Pancreas (tissue), 10 donors: ENCODE results near the gene ZNF180. TPM values are rescaled to one million over a fixed set of nuclear protein-coding genes. Genes with fewer than 3 reads are reported as not detected.
"Not testable (repeated sequence)": the region's sequence is repeated elsewhere in the genome, so short reads cannot be mapped to it uniquely, and the experiment has no call there.

ENCODE experiments used
- ATAC-seq, 4 donors: fragments of 200-7000 bp; cut with Tn5 transposase; one replicate each; pipeline versions ENCODE4 v1.8.0 to v1.9.1; 2020; ENCODE audit warnings: mild to moderate bottlenecking in 4 of 4, moderate library complexity in 4 of 4
- DNase-seq, 6 donors: peaks; one replicate each; pipeline ENCODE4 v3.0.0-alpha.2; 2020
- FAIRE-seq: peaks from 2 replicates; lab custom pipeline; 2012; peaks lifted over from hg19 to GRCh38; lab: Jason Lieb, UNC
- H3K27ac ChIP-seq, 4 donors: fragments of 200-600 bp; sonication (generic); 1 replicate in 3 of 4; 2 replicates in 1 of 4; pipeline versions ENCODE4 v1.5.0 to v1.8.0; 2020
- H3K27me3 ChIP-seq, 4 donors: fragments of 200-600 bp; one replicate each; pipeline ENCODE4 v1.8.0; 2021
- H3K36me3 ChIP-seq, 3 donors: fragments of 200-600 bp; sonication (generic) in 1 of 3; one replicate each; pipeline versions ENCODE4 v1.5.0 to v1.8.0; 2020 to 2021
- H3K4me1 ChIP-seq, 3 donors: fragments of 200-600 bp; one replicate each; pipeline ENCODE4 v1.8.0; 2021
- H3K4me3 ChIP-seq, 4 donors: fragments of 200-600 bp; sonication (generic) in 2 of 4; one replicate each; pipeline versions ENCODE4 v1.5.0 to v1.8.0; 2020 to 2021
- H3K9me3 ChIP-seq, 4 donors: fragments of 200-600 bp; one replicate each; pipeline ENCODE4 v1.8.0; 2021
- CTCF ChIP-seq, 4 donors: fragments of 200-600 bp; sonication (generic) in 3 of 4; IDR thresholded peaks; one replicate each; pipeline versions ENCODE4 v1.5.0 to v1.8.0; 2021; ENCODE audit warnings: antibody characterized with exemption in 4 of 4
- WGBS, 2 donors: extraction: QIAGEN DNeasy Blood & Tissue Kit; methylation state at CpG; one replicate each; pipeline ENCODE4 v1.1.7; 2013; 5-methylcytosine and 5-hydroxymethylcytosine counted together
- intact Hi-C, 3 donors: fragments of 100-400 bp; cut with DNase I; formaldehyde crosslinking; loops; one replicate each; pipeline versions ENCODE4 v1.11.1 to v1.14.2; 2022
- polyA plus RNA-seq, 2 donors: library from polyadenylated mRNA; stranded (reverse); fragments of 200-250 nt; gene quantifications; one replicate each; pipeline ENCODE4 v1.2.3, GENCODE V29; 2013
- total RNA-seq, 6 donors: library from RNA; stranded (reverse); fragmentation: NEBNext Ultra II Directional in 4 of 6; extraction: Animal tissue kit (Norgen Biotek cat#: 25700) in 4 of 6; gene quantifications; one replicate each; pipeline versions ENCODE4 v1.2.1 to v1.2.4, GENCODE V29; 2021 to 2023
- donor health status: healthy with polysubstance abuse.
- donor health status: DM: no; HTN: no; CAD: no; lungs with moderate emphysema.
- donor health status: DM: no; HTN: no; CAD: no.
- donor health status: control.
- donor health status: control.
- donor health status: Bipolar disorder and iron deficiency.
- donor health status: DM: yes; HTN: yes; CAD: no.
- donor health status: DM: no; HTN: no; CAD: no.
- donor health status: DM: no; HTN: no; CAD: no.
- donor health status: DM: yes; HTN: yes; CAD: no.

ZNF180 gene
- total and polyA plus RNA-seq, 8 donors = 2.6 to 5.8 (median 3.6) TPM

- WGBS, 2 donors = 0 to 3% methylated on average over 1 of the region's 1 CpG
These were observed 42.3 kb upstream of the ZNF180 start for GRCh38 chr19:44542671-44543070.

DNA sequence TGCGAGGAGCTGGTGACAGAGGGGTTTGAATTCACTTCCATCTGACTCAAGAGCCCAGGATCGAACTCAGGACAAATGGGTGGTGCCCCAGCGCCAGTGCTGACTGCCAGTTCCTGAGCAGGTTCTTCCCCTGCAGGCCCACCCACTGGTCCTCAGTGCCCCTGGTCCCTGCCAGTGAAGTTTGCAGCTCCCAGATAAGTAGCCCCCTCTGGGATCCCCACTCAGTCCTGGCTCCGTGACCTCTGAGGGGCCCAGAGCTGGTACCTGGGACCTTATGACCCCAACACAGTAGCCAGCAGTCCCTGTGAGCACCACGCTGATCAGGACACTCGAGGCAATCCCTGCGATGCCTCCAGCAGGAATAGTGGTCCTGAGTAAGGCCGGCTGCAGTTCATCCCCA, 40.4 kb upstream of the ZNF180 start:
- DNase-seq (no peak), ATAC-seq (no peak), FAIRE-seq (no peak)
- H3K4me1 ChIP-seq = no peaks in the 10 kb centered on the region
- H3K27me3 ChIP-seq = no peaks in the 10 kb centered on the region
- no peaks in the 10 kb centered on the region for H3K9me3 ChIP-seq
- no peak overlapping the region for H3K27ac ChIP-seq
- no peaks in the 10 kb centered on the region for H3K36me3 ChIP-seq
- H3K4me3 ChIP-seq = no peak overlapping the region
- 50 to 71% methylated on average over 8 of the region's 8 CpGs for WGBS, 2 donors
- intact Hi-C loops = no loop called here
- no peak for TF ChIP-seq CTCF (IDR thresholded peaks at IDR 0.05)

More at GRCh38 chr19:44542671-44543070, 42.3 kb upstream of the ZNF180 start:
- Histone ChIP-seq H3K27me3 (no peaks in the 10 kb centered on the region), H3K4me3 (no peak overlapping the region), H3K4me1 (no peaks in the 10 kb centered on the region), H3K27ac (no peak overlapping the region), H3K9me3 (no peaks in the 10 kb centered on the region), H3K36me3 (no peaks in the 10 kb centered on the region)
- DNase-seq (no peak), FAIRE-seq (no peak), ATAC-seq (no peak)
- intact Hi-C loops = no loop called here
- no peak for TF ChIP-seq CTCF (IDR thresholded peaks at IDR 0.05)

DNA sequence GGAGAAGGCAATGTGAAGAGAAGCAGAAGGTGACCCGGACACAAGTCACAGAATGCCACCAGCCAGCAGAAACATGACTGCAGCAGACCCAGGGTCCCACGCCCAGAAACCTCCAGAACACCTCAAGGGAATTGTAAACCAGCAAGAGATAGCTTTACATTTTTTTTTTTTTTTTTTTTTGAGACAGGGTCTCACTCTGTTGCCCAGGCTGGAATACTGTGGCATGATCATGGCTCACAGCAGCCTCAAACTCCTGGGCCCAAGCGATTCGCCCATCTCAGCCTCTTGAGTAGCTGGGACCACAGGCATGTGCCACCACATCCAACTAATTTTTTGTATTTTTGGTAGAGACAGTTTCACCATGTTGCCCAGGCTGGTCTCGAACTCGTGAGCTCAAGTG, 39.7 kb upstream of the ZNF180 start:
- ATAC-seq (no peak), DNase-seq (no peak), FAIRE-seq (no peak)
- no peaks in the 10 kb centered on the region for H3K36me3 ChIP-seq
- H3K4me3 ChIP-seq = no peak overlapping the region
- intact Hi-C loops = no loop called here
- no peak for TF ChIP-seq CTCF (IDR thresholded peaks at IDR 0.05)
- 53 to 75% methylated on average over 6 of the region's 6 CpGs for WGBS, 2 donors
- H3K9me3 ChIP-seq = no peaks in the 10 kb centered on the region
- no peaks in the 10 kb centered on the region for H3K4me1 ChIP-seq
- no peak overlapping the region for H3K27ac ChIP-seq
- H3K27me3 ChIP-seq = no peaks in the 10 kb centered on the region

DNA sequence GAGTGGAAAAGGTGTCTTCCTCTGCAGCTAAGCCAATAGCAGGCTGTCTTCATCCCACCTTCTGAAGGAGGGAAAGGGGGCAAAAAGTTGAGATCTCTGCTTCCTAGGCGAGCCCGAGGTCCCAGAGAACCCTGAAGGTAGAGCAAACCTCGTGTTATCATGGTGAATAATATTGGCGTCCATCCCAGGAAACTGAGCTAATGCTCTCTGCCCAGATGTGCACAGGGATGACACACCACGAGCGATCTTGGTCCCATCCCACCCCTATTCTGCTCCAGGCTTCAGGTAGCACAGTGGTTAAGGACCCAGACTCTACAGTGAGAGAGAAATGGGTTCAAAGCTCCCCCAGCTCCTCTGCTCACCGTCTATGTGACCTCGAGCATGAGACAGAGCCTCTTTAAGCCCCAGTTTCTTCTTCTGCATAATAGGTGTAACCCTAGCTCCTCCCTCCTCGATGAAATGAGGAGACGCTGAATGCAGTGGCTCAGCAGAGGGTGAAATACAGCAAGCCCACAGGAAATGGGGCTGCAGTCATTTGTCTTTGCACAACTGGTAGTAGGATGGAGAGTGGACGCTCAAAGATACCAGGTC, 39.0 kb upstream of the ZNF180 start:
- H3K9me3 ChIP-seq = no peaks in the 10 kb centered on the region
- 47 to 58% methylated on average over 11 of the region's 11 CpGs for WGBS, 2 donors
- FAIRE-seq = no peak

DNA sequence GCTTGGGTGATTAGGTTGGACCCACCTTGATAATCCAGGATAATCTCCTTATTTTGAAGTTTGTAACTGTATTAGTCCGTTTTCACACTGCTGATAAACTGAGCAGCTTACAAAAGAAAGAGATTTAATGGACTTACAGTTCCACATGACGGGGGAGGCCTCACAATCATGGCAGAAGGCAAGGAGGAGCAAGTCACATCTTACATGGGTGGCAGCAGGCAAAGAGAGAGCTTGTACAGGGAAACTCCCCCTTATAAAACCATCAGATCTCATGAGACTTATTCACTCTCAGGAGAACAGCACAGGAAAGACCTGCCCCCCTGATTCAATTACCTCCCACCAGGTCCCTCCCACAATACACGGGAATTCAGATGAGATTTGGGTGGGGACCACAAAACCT, 35.0 kb upstream of the ZNF180 start:
- WGBS, 2 donors = 40% methylated on average over 3 of the region's 3 CpGs
- ATAC-seq, FAIRE-seq, H3K27me3 ChIP-seq, H3K4me3 ChIP-seq, DNase-seq, H3K4me1 ChIP-seq, H3K27ac ChIP-seq, intact Hi-C loops, H3K9me3 ChIP-seq, H3K36me3 ChIP-seq: not testable (repeated sequence)

More for the DNA sequence above, 39.0 kb upstream of the ZNF180 start:
- intact Hi-C loops = no loop called here
- no peaks in the 10 kb centered on the region for H3K36me3 ChIP-seq
- H3K27ac ChIP-seq = no peak overlapping the region
- H3K27me3 ChIP-seq = no peaks in the 10 kb centered on the region
- TF ChIP-seq CTCF (IDR thresholded peaks at IDR 0.05) = no peak
- DNase-seq (no peak), ATAC-seq (no peak)
- no peaks in the 10 kb centered on the region for H3K4me1 ChIP-seq
- H3K4me3 ChIP-seq = no peak overlapping the region
